NT2/D1 (cell line): ENCODE data around the gene IL18R1.

Source experiments
- YY1 ChIP-seq: IDR thresholded peaks from 2 replicates; pipeline ENCODE4 v1.6.1; 2011; ENCODE audit not compliant: insufficient read length, insufficient read depth
- ZNF274 ChIP-seq: IDR thresholded peaks from 2 replicates; pipeline ENCODE4 v1.6.1; 2011; ENCODE audit warnings: mild to moderate bottlenecking, low read depth, low read length

- TF ChIP-seq ZNF274 (no peak), YY1 (no peak)
These were observed 81.5 kb downstream of the IL18R1 start for GRCh38 chr2:102437122-102437521.
